HG03108 (cell line): ENCODE measurements around the gene SNORC.

Experiments used
- ATAC-seq: cut with Tn5 transposase; IDR thresholded peaks from one replicate; pipeline ENCODE4 v1.9.1; 2021; ENCODE audit warnings: moderate library complexity; ENCODE audit not compliant: unreplicated experiment

The SNORC gene

DNA sequence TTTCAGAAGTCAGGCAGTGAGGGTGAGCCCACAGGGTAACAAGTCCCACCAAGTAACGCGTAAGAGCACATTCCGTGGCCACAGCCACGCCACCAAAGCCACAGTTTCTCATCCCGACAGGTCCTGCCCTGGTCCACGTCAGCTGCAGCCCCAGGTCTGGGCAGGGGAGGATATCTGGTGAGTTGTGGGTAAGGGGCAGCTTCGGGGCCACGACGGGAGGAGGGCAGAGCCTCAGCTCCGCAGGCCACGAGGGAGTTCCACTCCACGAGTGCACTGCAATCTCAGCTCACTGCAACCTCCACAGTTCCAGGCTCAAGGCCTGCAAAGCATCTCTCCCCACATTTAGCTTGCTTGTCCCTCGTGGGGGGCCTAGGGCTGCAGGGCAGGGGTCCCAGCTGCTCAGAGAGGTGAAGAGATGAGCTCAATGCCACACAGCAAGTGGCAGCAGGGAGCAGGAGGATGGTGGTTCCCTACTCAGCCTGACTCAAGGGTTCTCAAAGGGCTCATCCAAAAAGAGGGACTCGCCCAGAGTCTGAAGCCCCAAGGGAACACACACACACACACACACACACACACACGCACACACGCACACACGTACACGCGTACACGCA, 12.5 kb downstream of the SNORC start:
- ATAC-seq, result no peak

DNA sequence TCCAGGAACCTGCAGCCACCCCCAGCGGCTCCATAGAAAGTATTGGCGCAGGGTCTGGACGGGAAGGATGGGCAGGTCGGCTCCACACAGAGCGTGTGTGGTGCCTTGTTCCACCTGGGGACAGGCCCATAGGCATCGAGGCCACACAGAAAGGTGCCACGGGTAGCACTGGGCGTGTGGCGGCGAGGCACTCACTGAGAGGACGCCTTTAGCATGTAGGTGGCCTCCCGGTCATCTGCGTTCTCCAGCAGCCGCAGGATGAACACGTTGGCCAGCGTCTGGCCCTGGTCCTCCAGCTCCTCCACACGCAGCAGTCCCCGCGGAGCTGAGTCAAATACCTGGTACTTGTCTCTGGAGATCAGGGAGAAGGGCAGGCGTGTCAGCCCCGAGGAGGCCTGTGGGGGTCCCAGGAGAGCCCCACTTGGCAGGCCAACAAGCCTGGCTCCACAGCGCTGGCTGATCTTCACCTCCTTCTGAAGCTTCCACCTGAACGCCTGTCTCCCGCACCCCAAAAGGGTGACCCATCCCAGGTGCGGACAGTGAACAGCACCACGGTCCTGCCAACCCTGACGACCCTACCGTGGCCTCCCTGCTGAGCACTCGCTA, 13.2 kb downstream of the SNORC start:
- no peak for ATAC-seq

DNA sequence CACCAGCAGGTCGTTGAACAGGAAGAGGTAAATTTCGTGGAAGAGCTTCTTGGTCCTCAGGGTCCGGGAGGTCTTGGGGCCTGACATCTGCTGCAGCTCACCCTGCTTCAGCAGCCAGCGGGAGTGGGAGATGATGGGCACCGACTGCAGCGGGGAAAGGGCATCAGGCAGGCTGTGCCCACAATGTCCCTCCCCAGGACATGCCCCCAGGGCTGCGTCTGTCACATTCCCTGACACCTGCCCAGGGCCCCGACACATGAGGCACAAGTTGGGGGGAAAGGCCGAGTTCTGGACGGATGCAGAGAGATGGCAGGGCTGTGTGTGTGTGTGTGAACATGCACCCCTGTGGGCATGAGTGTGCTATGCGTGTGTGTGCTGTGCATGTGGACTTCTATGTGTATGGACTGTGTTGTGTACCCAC, 13.9 kb downstream of the SNORC start:
- ATAC-seq, result no peak

DNA sequence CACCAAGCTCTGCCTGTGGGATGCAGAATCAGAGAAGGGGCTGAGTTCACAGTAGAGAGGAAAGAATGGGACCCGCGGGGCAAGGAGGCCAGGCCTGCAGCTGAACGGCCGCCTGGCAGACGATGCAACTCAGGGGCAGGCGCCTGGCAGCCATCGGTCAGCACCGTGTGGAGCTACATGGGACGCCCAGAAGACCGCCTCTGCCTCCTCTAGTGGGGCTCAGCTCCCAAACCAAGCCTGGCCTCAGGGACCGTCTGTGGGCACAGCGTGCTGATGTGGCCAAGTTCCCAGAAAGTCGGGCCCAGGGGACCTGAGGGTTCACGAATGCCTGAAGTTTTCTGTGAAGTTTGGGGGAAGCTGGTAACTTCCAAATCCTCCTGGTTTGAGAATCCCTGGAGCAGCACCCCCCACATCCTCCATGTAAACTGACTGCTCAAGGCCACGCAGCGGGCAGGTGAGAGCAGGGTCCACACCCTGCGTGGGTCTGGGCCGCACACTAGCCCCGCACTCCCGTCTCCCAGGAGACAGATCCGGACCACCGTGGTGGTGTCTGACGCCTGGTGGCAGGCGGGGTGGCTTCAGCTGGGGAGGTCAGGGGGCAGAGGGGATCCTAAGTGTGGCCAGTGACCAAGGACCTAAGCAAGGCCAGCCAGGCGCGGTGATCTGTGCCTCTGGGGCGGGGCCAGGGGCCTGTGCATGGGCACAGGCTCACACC, 14.6 kb downstream of the SNORC start:
- ATAC-seq, result no peak

DNA sequence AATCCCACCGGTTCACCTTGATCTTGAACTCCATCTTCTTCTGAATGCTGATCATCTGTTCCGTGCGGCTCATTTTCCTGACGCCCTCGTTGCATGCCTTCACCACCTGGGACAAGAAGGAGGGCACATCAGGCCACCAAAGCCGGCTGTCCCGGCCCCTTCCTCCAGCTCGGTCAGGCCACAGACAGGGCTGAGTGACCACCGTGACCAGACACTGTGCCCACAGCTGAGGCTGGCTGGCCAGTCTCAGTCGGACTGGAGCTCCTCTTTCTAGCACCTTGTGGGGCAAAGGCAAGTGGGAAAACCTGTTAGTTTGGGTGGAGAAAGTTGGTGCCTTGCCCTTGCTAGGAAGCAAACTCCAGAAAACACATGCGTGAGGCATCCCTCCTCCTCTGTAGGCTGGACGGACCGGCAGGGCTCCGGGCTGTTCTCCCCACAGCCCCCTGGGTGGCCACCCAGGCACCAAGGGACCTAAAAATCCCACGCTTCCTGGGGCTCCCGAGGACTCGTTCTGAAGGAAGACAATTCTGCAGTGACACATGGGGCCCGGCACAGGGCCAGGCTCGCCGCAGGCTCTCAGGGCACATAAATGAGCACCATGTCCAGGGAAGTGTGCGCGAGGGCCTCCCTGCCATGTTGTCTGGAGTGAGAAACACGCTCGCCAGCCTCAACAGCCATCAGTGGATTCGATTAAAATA, 15.3 kb downstream of the SNORC start:
- no peak for ATAC-seq

DNA sequence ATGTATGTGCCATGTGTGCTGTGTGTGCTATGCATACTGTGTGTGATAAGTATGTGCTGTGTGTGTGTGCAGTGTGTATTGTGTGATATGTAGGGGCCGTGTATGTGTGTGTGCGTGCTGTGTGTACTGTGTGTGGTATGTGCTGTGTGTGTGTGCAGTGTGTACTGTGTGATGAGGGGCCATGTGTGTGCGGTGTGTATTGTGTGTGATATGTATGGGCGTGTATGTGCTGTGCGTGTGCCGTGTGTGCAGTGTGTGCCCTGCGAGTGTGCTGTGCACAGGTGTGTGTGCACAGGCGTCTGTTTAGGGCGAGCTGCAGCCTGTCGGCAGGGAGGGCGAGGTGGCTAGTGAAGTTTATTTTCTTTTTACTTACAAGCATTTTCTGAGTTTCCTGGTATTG, 16.1 kb downstream of the SNORC start:
- no peak for ATAC-seq

DNA sequence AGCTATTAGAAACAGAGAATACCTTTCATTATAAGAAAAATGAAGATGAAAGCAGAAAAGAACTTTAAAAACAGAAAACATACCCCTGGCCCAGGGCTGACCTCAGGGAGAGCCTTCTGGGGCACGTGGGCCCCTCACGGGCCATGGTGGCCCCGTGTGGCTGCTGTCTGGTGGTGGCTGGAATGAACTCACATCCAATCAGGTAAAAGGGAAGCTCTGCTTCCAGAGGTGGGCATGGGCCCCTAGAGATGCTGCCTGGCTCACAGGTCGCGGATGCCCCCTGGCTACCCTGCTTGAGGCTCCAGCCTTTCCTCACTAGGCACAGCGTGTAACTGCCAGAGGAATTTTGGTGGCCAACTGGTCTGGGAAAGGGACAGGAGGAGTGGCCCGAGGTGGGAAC, 16.6 kb downstream of the SNORC start:
- ATAC-seq, result no peak

DNA sequence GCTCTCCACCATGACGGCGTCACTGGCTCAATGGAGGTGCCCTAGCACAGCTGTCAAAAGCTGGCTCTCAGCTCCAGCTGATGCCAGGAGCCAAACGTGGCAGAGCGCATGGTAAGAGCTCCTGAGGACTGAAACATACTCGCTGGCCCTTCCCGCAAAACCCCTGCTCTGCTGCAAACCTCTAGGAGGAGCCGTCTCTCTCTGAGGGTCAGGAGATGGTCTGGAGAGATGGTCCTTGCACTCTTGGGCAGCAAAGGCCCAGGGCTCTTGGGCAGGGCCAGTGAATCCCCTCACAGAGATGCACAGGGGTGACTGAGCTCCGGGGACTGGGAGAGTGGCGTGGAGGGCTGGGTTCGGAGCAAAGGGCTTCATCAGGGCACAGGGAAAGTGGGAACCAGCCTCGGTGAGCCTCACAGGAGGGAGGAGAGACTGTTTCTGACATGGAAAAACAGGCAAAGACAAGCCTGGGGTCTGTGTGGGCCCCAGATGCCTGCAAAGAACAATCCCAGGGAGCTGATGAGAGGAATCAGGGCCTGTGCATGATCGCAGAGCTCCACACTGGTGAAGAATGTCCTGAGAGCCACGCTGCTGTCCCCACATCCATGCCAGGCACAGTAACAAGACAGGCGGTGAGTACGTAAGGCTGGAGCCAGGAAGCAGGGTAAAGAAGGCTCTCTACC, 17.2 kb downstream of the SNORC start:
- no peak for ATAC-seq

DNA sequence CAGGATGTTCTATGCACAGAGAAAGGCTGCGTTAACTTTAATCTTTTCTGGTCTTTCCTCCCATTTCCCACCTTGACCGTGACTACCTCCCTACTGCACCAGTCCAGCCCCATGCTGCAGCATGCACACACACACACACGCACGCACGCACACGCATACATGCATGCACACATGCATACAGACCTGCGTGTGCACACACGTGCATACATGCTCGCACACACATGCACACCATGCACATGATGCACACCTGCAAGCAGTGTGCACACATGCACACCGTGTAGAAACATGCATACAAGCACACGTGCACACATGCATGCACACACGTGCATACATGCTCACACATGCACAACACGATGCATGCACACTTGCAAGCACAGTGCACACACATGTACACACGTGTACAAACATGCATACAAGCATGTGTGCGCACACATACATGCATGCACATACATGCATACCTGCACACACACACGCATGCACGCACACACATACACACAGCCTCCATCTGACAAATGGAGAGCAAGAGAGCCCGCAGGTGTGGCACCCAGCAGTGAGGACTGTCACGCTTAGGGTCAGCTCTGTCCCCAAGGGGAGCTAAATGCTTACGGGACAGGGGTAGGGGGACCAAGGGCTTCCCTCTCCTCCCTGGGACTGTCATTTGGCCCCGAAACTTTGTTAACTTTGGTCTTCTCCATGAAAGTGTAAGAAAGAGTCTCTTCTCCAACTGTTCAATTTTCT, 18.2 kb downstream of the SNORC start:
- ATAC-seq, result no peak

DNA sequence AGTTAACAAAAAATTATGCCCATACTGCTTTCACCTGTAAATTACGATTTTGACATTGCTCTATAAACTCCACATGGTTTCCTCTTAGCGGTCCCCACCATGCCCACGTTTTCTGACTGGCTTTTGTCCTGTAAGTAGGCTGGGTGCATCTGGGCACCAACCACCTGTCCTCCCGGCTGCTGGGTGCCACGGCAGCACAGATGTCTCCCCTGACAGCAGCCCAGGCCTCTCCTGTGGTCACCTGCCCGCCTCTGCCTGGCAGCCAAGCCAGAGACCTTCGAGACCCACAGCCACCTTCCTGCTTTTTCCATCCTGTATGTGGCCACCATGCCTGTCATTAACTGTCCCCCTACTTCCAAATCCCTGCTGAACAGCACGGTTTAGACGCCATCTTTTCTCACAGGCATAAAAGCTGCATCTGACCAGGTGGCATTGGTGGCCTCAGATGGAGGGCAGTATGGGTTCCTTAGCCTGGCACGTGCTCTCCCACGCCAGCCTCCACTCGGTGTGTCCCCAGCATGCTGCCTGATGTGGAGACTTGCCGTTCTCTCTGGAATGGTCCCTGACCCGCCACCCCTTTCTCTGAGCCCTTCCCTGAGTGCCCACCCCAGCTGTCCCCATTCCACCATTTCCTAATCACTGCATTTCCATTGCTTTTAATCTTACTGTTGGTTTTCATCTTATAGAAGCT, 18.9 kb downstream of the SNORC start:
- no peak for ATAC-seq

DNA sequence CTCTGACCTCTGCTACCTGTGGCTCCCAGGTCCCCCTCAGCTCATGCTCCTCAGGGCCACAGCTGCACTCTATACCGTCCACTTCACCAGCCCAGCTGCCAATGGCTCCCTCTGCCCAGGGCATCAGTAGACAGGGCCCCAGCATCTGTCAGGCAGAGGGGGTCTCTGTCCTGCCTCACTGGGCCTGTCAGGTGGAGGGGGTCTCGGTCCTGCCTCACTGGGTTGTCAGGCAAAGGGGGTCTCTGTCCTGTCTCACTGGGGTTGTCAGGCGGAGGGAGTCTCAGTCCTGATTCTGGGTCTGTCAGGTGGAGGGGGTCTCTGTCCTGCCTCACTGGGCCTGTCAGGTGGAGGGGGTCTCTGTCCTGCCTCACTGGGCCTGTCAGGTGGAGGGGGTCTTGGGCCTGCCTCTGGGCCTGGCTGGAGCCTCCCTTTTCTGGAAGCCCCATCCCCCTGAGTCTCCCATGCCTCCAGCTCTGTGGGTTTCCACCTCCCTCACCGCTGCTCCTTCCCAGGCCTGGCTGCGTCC, 19.9 kb downstream of the SNORC start:
- no peak for ATAC-seq

DNA sequence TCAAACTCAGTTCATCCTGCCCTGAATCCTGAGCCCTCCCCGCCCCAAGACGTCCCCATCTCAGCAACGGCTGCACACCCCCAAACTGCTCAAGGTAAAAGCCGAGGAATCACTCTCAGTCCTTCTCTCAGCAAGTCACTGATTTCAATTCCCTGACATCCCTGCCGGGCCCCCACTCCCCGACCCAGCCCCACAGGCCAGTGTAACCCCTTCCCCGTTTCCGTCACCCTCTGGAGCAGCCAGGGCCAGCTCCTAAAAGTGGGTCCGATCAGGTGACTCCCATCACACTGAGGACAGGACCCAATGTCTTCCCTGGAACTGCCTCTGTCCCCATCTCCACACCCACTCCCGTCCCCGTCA, 20.5 kb downstream of the SNORC start:
- no peak for ATAC-seq

DNA sequence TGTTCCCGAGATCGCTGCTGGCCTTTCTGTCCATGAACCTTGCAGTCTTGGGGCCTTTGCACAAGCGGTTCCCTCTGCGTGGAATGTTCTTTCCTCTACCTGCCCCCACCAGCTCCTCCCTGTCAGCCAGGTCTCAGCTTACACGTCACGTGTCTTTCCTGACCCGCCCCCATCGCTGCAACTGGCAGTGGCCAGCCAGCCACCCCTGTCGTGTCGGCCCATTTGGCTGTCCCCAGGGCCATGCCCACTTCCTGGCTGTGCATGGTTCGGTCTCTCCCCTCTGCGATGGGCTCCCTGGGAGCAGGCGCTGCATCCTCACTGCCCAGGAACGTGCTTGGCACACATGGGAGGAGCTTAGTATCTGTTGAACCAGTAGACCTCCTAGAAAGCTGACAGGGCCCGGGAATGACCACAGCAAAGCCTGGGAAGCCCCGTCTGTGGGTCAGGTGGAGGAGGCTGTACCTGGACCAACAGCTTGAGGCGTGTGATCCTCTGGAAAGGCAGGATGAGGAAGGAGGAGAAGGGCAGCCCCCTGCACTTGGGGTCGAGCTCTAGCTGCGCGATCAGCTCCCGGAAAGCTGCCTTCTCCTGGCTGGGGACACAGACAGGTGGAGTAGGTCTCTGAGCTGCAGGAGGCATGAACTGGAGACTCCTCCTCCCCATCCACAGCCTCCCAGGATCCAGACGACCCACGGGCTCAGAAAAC, 21.0 kb downstream of the SNORC start:
- ATAC-seq, result no peak

DNA sequence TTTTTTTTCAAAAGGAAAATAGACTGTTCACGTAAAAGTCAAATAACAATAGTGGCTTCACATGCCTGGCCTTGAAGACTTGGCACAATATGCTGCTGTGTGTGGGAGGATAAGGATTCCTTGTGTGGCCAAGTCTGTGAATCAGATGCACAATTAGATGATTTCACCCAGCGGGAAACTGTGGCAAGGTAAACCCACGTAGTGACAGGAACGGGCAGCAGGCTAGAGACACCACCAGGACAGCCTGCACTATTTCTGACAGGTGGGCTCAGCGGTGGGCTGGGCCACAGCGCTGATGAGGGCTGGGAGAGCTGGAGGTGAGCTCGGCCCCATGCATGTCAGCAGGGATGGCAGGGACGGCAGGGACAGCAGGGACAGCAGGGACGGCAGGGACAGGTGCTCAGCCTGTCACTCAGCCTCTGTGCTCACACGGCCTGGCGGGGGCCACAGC, 21.6 kb downstream of the SNORC start:
- ATAC-seq, result no peak

DNA sequence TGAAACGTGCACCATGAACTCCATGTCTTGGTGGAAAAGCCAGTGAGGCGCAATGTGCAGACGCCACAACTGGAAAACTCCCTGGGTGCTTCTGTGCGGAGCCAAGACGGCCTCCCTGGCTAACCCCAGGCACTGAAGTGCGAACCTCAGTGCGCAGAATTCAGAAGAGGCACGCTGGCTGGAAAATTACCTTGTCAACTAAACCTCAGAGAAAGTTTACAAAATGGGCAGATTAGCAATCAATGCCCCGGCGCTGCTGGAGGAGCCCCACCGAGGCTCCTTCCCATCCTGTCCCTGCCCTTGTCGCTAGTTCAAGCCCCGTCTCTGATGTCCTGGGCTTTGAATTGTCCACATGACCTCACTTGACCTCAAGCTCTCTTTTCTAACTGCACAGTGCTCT, 22.2 kb downstream of the SNORC start:
- no peak for ATAC-seq

DNA sequence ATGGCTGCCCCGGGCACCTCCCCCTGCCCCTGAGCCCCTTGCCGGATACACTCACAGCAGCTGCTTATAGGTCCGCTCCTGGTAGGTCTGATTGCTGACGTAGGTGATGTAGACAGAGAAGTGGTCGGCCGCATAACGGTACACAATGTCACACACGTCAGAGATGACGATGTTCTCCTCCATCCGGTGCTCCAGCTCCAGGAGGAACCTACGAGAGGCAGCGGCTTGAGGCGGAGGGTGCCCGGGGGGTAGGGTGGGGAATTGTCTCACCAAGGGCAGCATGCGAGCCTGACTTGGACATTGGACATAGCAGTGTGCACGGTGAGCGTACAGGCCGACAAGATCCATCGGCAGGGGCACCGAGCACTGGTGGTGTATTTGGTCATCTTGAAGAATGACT, 22.8 kb downstream of the SNORC start:
- no peak for ATAC-seq

DNA sequence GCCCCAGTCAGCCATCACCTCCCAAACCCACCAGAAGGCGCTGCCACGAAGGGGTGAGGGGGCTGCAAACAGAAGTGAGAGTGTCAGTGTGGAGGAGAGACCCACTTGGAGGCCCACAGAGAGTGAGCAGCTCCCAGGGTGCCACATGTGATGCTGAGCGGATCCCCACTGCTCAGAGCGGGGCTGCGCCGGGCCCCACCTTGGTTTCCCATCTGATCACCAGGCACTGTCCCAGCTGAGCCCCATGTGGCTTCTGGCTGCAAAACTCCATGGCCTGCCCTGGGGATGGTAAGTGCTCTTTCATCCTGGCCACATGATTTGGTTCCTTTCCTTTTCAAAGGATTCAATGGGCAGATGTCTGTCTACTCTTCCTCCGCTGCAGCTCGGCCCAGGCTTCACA, 23.8 kb downstream of the SNORC start:
- ATAC-seq, result no peak

DNA sequence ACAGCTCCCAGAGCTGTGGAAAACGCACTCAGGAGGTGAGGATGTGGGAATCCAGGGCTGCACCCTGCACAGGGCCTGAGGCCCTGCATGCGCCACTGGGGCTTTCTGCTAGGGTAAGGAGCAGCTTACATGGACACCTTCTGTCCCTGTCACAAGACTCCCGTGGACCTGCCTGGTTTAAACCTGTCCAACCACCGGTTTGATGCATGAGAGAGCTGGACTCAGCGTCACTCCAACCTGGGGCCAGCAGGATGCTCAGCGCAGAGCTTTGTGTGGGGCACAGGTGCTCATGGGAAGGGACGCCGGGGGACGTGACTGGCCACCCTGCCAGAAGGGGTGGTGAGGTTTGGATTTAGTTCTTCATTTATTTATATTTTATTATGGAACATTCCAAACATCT, 24.2 kb downstream of the SNORC start:
- ATAC-seq, result no peak

DNA sequence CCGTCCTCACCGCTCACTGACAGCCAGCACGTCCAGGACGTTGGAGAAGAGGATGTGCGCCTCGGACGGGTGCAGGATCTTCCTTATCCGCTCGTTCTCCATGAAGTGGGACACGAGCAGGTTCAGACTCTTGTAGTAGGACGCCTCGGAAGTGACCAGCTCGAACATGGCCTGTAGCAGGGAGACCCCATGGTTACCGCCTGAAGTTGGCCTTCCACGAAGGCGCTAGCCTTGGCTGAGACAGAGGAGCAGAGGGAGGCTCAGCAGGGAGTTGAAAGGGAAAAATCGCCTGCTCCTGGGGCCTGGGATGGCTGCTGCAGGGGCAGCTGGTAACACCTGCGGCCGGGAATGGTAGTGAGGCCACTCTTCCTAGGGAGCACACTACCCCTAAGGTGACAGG, 24.7 kb downstream of the SNORC start:
- ATAC-seq, result no peak
